GM21786 (cell line): ENCODE results near the gene TAF1C.
A peak's percentile ranks its signal among the peaks of the same experiment; 100 is the strongest.
"Not testable (repeated sequence)": the region's sequence is repeated elsewhere in the genome, so short reads cannot be mapped to it uniquely, and the experiment has no call there.

Experiments
- ATAC-seq: cut with Tn5 transposase; IDR thresholded peaks from one replicate; pipeline ENCODE4 v1.9.1; 2021; ENCODE audit not compliant: unreplicated experiment

TAF1C gene

GRCh38 chr16:84186685-84187437 lies at the start of gene TAF1C:
Gene TAF1C (minus strand): TSS chr16:84187057. CDS start chr16:84184988, 2,069 bp downstream.
- peak; percentile 93 for ATAC-seq

GRCh38 chr16:84234321-84235241 lies 47.7 kb upstream of the TAF1C start:
- ATAC-seq = no peak

- ATAC-seq = no peak
Observed at GRCh38 chr16:84233748-84234147, 46.9 kb upstream of the TAF1C start.

GRCh38 chr16:84232969-84233368 lies 46.1 kb upstream of the TAF1C start:
- no peak for ATAC-seq

- no peak for ATAC-seq
Observed at GRCh38 chr16:84232060-84232459, 45.2 kb upstream of the TAF1C start.

- no peak for ATAC-seq
Observed at GRCh38 chr16:84229471-84229870, 42.6 kb upstream of the TAF1C start.

GRCh38 chr16:84228256-84228838 lies 41.5 kb upstream of the TAF1C start:
- ATAC-seq = no peak

GRCh38 chr16:84227548-84227947 lies 40.7 kb upstream of the TAF1C start:
- no peak for ATAC-seq

- no peak for ATAC-seq
Observed at GRCh38 chr16:84226026-84226425, 39.2 kb upstream of the TAF1C start.

GRCh38 chr16:84225571-84225970 lies 38.7 kb upstream of the TAF1C start:
- ATAC-seq = no peak

- no peak for ATAC-seq
Observed at GRCh38 chr16:84225126-84225525, 38.3 kb upstream of the TAF1C start.

GRCh38 chr16:84224554-84224953 lies 37.7 kb upstream of the TAF1C start:
- no peak for ATAC-seq

- ATAC-seq = no peak
Observed at GRCh38 chr16:84223456-84223855, 36.6 kb upstream of the TAF1C start.

GRCh38 chr16:84220851-84221250 lies 34.0 kb upstream of the TAF1C start:
- ATAC-seq = no peak

- no peak for ATAC-seq
Observed at GRCh38 chr16:84218956-84219355, 32.1 kb upstream of the TAF1C start.

- no peak for ATAC-seq
Observed at GRCh38 chr16:84218176-84218823, 31.4 kb upstream of the TAF1C start.

- ATAC-seq = not testable (repeated sequence)
Observed at GRCh38 chr16:84216144-84216543, 29.3 kb upstream of the TAF1C start.

GRCh38 chr16:84215531-84215930 lies 28.7 kb upstream of the TAF1C start:
- ATAC-seq = no peak

- ATAC-seq = no peak
Observed at GRCh38 chr16:84214451-84215066, 27.7 kb upstream of the TAF1C start.

- ATAC-seq = no peak
Observed at GRCh38 chr16:84212631-84213030, 25.8 kb upstream of the TAF1C start.

- no peak for ATAC-seq
Observed at GRCh38 chr16:84212154-84212553, 25.3 kb upstream of the TAF1C start.
